ENCODE results near the gene NRDE2.
"Not testable (repeated sequence)": the region's sequence is repeated elsewhere in the genome, so short reads cannot be mapped to it uniquely, and the experiment has no call there.

Gene NRDE2

DNA sequence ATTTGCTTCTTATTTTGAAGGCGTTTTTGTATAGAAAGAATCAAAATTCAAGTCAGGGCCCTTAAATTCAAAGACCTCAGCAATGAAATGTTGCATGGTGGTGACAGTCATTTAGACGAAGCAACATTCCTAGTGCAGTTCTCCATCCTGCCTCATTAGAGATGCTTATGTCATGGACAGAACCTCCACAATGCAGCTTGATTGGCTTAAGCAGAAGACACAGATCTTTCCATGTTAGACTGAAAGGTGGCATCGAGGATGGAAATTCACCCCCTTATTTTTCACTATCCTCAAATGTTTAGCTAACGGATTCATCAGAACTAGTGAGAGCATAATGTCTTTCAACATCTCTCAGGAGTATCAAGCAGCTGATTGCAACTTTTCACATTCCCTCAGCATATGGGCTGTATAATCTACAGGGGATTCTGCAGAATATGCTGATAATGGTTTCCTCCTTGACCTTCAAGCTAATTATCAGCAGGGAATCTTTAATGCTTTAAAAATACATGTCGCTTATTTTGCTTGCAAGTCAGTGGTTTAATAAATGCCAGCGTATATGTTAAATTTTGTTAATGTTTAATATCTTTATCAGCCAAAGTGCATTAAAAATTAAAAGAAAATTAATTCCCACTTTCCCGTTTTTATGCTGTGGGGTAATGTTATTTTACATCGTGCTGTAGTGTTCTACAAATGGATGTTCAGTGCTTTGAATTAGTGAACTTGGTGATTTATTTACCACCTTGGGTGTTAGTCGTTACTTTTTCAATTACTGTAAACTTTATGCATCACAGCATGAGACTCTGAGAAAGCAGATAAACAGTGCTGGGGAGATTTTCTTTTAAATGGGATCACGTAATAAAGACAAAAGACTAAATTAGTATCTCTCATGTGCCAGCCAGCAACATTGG is 12.8 kb upstream of the NRDE2 start:
- DNase-seq (ENCODE audit: low read depth): no peak

DNA sequence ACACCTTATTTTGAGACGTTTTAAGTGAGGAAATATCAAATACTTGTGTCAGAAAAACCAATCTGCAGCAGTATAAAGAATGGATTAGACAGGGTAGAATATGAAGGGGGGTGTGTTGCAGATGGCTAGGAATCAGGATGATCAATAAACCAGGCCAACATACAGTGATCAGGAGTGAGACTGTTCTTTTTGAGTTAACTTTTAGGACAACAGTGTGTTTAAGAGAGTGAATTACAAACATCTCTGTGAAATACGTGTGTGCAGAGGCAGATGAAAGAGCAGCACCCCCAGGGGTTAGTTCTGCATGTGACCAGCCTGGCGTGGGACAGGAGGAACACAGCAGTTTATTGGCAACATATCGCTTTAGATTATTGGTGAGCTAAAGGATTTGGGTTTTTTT is 10.6 kb upstream of the NRDE2 start:
- DNase-seq (ENCODE audit: low read depth): no peak

GRCh38 chr14:90341784-90342183 is 10.0 kb upstream of the NRDE2 start:
- no peak for DNase-seq (ENCODE audit: low read depth)

DNA sequence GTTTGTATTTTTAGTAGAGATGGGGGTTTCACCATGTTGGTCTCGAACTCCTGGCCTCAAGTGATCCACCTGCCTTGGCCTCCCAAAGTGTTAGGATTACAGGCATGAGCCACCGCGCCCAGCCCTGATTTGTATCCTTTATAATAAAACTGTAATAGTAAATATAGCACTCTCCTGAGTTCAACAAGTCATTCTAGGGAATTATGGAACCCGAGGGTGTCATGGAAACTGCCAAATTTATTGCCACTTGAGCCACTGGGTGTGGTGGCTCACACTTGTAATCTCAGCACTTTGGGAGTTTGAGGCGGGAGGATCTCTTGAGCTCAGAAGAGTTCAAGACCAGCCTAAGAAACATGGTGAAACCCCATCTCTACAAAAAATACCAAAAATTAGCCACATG is 9.5 kb upstream of the NRDE2 start:
- DNase-seq (ENCODE audit: low read depth): not testable (repeated sequence)

- DNase-seq (ENCODE audit: low read depth): no peak
Measured at GRCh38 chr14:90336985-90337384, 5.2 kb upstream of the NRDE2 start.

DNA sequence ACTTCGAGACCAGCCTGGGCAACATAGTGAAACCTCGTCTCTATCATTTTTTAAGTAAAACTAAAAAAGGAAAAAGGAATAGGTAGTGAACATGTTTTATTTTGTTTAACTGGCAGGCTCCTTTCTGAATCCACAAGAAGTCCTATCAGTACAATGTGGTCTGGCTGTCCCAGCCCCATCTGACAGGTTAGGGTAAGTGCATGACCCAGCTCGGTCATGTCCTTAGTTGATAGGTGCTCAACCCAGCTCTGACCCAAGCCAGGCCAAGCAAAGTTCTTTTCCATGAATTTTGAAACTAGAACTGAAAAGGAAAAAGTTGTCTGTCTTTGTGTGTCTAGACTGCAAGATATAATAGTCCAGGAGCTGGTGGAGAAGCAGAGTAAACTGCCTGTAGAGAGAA is 4.7 kb upstream of the NRDE2 start:
- no peak for DNase-seq (ENCODE audit: low read depth)

- DNase-seq (ENCODE audit: low read depth): no peak
Measured at GRCh38 chr14:90332271-90332584, 487 bp upstream of the NRDE2 start.

DNA sequence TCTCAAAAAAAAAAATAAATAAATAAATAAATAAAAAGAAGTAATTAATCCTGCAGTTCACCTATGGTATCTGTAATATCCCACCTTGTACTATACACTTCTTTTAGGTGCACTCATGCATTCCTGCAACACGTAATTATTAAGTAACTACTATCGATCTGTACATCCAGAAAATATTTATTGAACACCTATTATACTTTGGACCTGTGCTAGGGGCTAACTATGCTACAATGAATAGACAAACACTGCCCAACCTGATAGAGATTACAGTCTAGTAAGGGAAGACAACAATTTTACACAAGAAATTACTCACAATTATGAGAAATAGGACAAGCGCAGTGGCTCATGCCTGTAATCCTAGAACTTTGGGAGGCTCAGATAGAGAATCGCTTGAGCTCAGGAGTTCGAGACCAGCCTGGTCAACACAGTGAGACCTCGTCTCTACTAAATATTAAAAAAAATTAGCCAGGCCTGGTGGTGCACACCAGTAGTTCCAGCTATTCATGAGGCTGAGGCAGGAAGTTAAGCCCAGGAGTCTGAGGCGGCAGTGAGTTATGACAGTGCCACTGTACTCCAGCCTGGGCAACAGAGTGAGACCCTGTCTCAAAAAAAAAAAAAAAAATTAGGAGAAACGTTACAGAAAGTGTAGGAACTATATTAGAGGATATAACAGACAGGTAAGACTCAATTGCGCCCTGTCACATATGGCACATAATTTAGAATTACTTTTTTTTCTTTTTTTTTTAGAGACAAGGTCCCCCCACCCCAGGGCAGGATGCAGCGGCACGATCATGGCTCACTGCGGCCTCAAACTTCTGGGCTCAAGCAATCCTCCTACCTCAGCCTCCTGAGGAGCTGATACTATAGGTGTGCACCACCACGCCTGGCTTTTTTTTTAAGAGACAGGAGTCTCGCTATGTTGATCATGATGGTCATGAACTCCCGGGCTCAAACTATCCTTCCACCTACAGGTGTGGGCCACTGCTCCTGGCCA is 1.2 kb downstream of the NRDE2 start:
- no peak for DNase-seq (ENCODE audit: low read depth)

- no peak for DNase-seq (ENCODE audit: low read depth)
Measured at GRCh38 chr14:90321891-90322290, 9.8 kb downstream of the NRDE2 start.

- no peak for DNase-seq (ENCODE audit: low read depth)
Measured at GRCh38 chr14:90319634-90320541, 11.9 kb downstream of the NRDE2 start.

DNA sequence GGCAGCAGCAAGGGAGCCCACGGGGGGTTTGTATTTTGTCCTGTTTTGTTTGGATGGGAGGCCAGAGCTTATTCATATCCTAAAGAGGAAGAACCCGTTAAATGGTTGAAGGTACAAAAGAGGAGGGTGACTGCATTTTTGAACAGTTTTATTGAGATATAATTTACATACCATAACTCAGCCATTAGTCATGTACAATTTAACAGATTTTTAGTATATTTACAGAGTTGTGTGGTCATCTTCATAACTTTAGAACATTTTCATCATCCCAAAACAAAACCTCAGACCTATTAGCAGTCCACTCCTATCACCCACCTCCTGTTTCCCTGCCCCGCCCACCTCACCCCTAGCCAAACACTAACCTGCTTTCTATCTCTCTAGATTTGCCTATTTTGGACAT is 12.6 kb downstream of the NRDE2 start:
- DNase-seq (ENCODE audit: low read depth): no peak

DNA sequence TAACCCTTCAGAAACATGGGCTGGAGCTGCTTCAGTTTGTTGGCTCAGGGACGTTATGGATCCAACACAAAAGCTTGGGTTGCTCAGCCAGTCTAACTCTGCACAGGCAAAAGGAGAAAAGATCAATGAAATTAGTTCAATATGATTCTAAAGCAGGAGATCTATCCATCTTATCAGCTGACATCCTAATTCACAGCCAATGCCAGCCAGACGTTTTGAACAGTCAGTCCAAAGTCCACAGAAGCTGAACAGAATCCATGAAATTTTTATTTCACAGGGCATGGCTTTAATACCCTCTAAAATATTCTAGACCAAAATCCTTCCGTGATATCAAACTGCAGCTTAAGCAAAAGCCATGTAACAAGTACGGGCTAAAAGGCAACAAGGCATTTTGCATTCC is 13.7 kb downstream of the NRDE2 start:
- DNase-seq (ENCODE audit: low read depth): no peak

- no peak for DNase-seq (ENCODE audit: low read depth)
Measured at GRCh38 chr14:90317286-90317685, 14.5 kb downstream of the NRDE2 start.

DNA sequence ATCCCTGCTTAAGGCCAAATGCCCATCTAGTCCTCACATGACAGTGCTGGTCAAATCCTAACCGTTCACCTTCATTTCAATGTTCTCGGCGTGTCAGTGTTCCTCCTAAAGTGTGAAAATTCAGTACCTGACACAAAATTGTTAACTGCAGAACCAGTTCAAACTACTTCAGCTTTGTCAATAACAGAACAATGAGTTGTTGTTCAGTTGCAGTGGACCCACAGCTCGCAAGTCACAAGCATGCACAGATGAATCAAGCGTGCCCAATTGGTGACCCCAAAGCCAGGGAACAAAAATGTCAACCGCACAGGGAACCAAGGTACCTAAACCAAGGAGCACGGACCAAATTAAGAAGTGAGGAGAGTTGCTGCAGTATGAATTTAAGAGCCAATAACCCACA is 23.2 kb downstream of the NRDE2 start:
- DNase-seq (ENCODE audit: low read depth): no peak

GRCh38 chr14:90305176-90305601 is 26.6 kb downstream of the NRDE2 start:
- no peak for DNase-seq (ENCODE audit: low read depth)

DNA sequence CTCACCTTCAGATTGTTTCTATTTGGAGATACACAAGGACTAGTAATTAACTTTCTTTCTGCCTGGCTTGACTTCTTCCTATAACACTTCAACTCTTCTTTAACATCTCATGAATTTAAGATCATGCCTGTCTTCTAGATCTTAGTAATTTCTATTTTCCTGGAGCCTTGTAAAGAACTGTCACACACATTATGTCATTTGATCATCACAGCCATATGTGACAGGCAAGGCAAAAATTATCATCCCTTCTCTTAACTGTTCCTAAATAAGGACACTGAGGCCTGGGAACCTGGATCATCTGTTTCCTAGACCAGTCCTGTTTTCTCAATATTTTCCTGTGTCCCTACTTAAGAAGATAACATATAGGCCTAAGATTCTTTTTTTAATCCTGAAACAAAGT is 27.2 kb downstream of the NRDE2 start:
- no peak for DNase-seq (ENCODE audit: low read depth)

- no peak for DNase-seq (ENCODE audit: low read depth)
Measured at GRCh38 chr14:90303473-90303872, 28.3 kb downstream of the NRDE2 start.

GRCh38 chr14:90302529-90303303 is 29.0 kb downstream of the NRDE2 start:
- no peak for DNase-seq (ENCODE audit: low read depth)

DNA sequence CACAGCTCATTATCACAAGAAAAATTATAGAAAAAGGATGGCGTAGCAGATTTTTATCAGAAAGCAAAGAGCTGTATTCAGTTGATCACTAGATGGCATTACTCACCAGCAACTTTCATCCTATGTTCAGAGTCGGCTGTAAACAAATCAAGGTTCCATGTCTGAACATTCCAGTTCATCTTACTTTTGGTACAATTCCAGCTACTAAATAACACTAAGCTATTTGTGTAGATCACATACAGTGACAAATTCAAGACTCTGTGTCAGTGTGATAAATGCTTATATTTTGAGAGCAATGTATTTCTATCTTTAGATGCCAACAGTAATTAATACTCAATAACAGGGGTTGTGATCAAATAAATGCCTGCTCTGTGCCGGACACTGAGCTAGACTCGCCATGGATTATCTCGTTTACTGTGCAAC is 30.1 kb downstream of the NRDE2 start:
- DNase-seq (ENCODE audit: low read depth): no peak

GRCh38 chr14:90301122-90301521 is 30.6 kb downstream of the NRDE2 start:
- DNase-seq (ENCODE audit: low read depth): no peak

GRCh38 chr14:90300611-90301047 is 31.1 kb downstream of the NRDE2 start:
- no peak for DNase-seq (ENCODE audit: low read depth)
